ENCODE data around the gene CIBAR2.
A peak's percentile ranks its signal among the peaks of the same experiment; 100 is the strongest.

Gene CIBAR2

GRCh38 chr16:85101956-85102630 is 10.2 kb downstream of the CIBAR2 start:
- DNase-seq, result no peak

GRCh38 chr16:85100265-85100664 is 12.0 kb downstream of the CIBAR2 start:
- no peak for DNase-seq

- DNase-seq, result no peak
These were observed 13.7 kb downstream of the CIBAR2 start for GRCh38 chr16:85098565-85098964.

- DNase-seq, result no peak
These were observed 15.4 kb downstream of the CIBAR2 start for GRCh38 chr16:85096921-85097320.

- DNase-seq, result no peak
These were observed 17.5 kb downstream of the CIBAR2 start for GRCh38 chr16:85094812-85095211.

GRCh38 chr16:85094176-85094805 is 18.0 kb downstream of the CIBAR2 start:
- no peak for DNase-seq

- DNase-seq, result no peak
These were observed 18.6 kb downstream of the CIBAR2 start for GRCh38 chr16:85093705-85094104.

GRCh38 chr16:85092851-85093250 is 19.4 kb downstream of the CIBAR2 start:
- no peak for DNase-seq

GRCh38 chr16:85092309-85092708 is 20.0 kb downstream of the CIBAR2 start:
- DNase-seq, result no peak

- no peak for DNase-seq
These were observed 20.8 kb downstream of the CIBAR2 start for GRCh38 chr16:85091522-85091910.

- no peak for DNase-seq
These were observed 21.3 kb downstream of the CIBAR2 start for GRCh38 chr16:85090873-85091521.

GRCh38 chr16:85090181-85090580 is 22.1 kb downstream of the CIBAR2 start:
- DNase-seq, result no peak

GRCh38 chr16:85089525-85089924 is 22.7 kb downstream of the CIBAR2 start:
- no peak for DNase-seq

GRCh38 chr16:85088570-85089199 is 23.6 kb downstream of the CIBAR2 start:
- no peak for DNase-seq

GRCh38 chr16:85087899-85088569 is 24.2 kb downstream of the CIBAR2 start:
- DNase-seq, result no peak

GRCh38 chr16:85086347-85087291 is 25.7 kb downstream of the CIBAR2 start:
- peak; percentile 79 for DNase-seq

GRCh38 chr16:85085721-85086120 is 26.6 kb downstream of the CIBAR2 start:
- no peak for DNase-seq

- no peak for DNase-seq
These were observed 27.3 kb downstream of the CIBAR2 start for GRCh38 chr16:85084841-85085510.

GRCh38 chr16:85083051-85083639 is 29.1 kb downstream of the CIBAR2 start:
- DNase-seq, result no peak

- DNase-seq, result no peak
These were observed 29.9 kb downstream of the CIBAR2 start for GRCh38 chr16:85082173-85083050.

All from activated T-cell treated with anti-CD3 and anti-CD28 coated beads, Interleukin-2, amount 50 U/mL, for 1 hour (primary cell).